CD4-positive, alpha-beta T cell treated with Interleukin-17A for 4 hours (primary cell): Measurements from ENCODE around the gene METTL5.
"Not testable (repeated sequence)": the region's sequence is repeated elsewhere in the genome, so short reads cannot be mapped to it uniquely, and the experiment has no call there.

Experiments used
- DNase-seq: peaks from one replicate; pipeline ENCODE4 v3.0.0-alpha.2; 2020; ENCODE audit warnings: mixed read lengths

Gene METTL5

DNA sequence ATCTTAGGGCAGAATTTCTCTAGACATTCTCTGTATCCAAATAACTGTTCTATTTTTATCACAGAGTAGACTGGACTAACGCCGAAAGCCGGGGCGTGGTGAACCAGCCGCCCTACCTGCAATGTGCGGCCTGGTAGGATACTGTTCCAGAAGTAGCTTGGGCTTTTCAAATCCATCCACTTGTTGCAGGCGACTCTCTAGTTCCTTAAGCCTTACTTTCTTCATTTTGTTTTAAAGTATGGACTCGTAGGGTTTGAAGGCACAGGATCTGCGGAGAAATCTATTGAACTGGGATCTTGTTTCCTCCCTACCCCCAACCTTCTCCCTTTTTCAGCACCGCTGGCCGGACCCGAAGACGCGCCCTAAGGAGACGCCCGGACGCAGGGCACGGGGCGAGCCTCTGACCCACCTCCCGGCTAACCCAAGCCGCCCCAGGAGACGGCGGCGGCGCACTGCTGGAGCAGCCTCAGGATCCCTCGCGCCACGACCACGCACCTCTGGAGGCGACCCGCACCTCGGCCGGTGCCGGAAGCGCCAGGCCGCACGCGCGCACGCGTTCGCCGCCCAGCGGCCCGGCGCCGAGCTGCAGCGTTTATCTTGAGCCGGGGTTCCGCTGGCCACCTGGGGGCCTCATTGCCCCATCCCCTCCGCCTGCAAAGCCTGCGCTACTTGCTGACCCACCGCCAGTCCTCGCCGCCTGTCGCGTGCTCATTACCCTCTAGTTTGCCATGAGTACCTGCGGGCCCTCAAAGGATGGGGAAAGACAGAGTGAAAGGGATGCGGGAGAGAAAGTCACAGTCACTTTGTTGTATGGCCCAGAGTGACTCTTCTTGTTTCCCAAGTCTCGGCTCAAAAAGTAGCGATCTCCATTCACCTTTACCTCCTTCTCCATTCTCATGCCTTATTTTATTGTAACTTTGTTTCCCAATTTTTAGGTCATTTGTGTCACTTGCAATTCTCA lies at the start of gene METTL5:
Gene METTL5 (minus strand): TSS at position 533 of the 961 bp plus-strand sequence. CDS start 308 bp downstream, at position 225.
- DNase-seq, result peak; percentile 81

DNA sequence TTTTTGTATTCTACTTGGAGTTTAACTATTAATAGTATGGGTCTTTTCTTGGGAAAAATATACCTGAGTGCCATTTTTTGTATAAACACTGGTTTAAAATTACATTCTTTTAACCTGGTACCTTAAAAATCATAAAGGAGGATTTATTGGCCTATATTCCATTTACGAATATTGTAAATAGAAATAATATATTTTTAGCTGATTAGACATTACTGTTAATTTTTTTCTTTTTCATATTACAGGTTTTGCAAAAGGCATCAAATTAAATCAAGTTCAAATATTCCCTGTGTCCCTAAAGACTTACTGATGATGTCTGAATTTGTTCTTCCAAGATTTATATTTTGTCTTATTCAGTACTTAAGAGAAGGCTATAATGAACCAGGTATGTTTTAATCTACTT lies 47.3 kb upstream of the METTL5 start:
- DNase-seq, result no peak

DNA sequence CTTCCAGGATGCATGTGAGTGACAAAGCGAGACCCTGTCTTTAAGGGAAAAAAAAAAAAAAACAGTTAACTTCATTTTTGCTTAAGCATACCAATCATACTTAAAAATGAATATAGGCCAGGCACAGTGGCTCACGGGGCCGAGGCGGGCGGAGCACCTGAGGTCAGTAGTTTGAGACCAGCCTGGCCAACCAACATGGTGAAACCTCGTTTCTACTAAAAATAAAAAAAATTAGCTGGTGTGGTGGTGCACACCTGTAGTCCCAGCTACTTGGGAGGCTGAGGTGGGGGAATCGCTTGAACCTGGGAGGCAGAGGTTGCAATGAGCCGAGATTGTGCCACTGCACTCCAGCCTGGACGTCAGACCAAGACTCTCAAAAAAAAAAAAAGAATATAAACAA lies 46.7 kb upstream of the METTL5 start:
- DNase-seq, result not testable (repeated sequence)

DNA sequence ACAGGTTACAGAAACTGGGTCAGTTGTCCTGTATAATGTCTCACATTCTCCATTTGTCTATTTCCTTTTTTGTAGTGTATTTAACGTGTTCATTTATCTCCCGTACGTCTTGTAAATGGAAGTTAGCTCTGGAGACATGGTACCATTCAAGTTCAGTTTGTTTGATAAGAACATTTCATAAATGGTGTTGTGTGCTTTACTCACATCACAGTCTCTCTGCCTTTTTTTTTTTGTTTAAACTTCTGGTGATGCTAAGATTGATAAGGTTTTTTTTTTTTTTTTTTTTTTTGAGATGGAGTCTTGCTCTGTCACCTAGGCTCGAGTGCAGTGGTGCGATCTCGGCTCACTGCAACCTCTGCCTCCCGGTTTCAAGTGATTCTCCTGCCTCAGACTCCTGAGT lies 44.2 kb upstream of the METTL5 start:
- DNase-seq, result no peak

DNA sequence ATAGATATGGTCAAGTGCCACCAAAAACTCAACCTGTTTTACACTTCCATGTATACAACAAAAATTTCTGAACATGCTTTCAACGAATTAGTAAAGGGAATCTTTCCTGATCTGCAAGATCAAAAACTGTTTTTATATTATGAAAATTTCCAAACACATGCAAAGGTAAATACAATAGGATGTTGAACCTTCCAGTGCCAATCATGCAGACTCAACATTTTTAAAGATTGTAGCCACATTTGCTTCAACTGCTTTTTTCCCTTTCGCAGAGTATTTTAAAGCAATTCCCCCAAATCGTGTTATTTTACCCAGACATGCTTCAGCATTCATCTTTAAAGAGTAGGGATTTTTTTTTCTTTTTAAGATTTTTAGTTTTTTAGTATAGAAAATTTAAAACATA lies 42.9 kb upstream of the METTL5 start:
- DNase-seq, result no peak

DNA sequence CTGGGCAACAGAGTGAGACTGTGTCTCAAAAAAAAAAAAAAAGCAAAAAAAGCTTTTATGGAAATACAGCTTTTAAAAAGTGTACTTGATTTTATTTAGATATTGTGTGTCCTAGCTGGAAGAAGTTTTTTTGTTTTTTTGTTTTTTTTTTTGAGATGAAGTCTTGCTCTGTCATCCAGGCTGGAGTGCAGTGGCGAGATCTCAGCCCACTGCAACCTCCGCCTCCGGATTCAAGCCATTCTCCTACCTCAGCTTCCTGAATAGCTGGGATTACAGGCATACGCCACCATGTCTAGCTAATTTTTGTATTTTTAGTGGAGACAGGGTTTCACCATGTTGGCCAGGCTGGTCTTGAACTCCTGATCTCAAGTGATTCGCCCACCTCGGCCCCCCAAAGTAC lies 41.5 kb upstream of the METTL5 start:
- not testable (repeated sequence) for DNase-seq

DNA sequence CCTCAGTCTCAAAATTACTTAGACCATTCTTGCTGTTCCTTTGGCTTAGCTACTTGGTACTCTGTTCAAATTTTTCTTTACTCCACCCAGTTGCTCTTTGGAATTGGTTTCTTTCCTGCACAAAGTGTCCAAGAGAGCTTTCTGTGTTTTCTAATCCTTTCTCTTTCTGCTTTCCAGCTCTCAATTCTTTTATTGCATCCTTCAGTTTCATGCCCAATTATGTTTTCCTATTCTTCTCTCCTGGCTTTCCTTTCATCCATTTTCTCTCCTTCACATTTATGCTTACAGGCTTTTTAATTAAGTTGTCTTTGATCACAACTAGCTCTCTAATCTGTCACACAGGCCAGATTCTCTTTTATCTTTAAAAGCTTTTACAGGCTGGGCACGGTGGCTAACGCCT lies 40.8 kb upstream of the METTL5 start:
- no peak for DNase-seq

DNA sequence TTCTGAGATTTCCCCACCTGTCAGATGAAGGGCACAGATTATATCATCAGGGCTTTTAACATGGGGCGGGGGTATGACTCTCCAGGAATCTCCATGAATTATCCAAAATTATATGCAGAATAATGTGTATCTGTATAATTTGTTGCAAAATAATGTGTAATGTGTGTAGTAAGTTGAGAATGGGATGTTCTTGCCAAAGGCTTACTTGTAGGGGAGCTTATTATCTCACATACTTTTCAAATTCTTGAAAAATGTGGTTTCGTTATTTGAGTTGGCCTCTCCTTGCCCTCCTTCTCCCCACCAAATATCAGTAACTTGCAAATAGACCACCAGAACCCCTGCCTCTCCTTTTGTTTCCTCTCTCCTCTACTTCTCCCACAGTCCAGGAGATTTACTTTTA lies 38.1 kb upstream of the METTL5 start:
- no peak for DNase-seq

DNA sequence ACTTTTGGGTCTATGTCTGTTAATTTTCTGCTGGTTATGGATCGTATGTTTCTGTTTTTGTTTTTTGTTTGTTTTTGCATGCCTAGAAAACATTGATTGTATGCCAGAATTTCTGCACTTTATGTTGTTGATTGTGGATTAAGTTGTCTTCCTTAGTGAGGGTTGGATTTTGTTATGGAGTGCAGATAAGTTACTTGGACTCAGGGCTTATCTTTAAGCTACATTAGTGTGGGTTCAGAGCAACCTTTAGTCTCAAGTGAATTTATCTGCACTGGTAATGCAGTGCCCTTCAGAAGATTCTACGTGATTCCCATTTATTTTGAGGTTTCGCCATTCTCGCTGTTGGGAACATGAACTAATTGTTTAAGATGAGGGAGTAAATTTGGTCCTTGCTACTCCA lies 35.4 kb upstream of the METTL5 start:
- no peak for DNase-seq

DNA sequence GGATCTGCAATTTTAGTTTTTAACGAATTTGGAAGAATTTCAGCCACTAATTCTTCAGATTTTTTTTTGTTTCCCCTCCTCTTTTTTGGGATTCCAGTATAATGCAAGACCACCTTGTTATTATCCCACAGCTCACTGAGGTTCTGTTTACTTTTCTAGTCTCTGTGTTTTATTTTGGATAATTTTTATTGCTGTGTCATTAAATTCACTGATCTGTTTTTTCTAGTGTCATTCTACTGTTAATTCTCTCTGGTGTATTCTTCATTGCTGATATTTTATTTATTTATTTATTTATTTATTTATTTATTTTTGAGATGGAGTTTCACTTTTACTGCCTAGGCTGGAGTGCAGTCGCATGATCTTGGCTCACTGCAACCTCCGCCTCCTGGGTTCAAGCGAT lies 34.7 kb upstream of the METTL5 start:
- DNase-seq, result no peak

DNA sequence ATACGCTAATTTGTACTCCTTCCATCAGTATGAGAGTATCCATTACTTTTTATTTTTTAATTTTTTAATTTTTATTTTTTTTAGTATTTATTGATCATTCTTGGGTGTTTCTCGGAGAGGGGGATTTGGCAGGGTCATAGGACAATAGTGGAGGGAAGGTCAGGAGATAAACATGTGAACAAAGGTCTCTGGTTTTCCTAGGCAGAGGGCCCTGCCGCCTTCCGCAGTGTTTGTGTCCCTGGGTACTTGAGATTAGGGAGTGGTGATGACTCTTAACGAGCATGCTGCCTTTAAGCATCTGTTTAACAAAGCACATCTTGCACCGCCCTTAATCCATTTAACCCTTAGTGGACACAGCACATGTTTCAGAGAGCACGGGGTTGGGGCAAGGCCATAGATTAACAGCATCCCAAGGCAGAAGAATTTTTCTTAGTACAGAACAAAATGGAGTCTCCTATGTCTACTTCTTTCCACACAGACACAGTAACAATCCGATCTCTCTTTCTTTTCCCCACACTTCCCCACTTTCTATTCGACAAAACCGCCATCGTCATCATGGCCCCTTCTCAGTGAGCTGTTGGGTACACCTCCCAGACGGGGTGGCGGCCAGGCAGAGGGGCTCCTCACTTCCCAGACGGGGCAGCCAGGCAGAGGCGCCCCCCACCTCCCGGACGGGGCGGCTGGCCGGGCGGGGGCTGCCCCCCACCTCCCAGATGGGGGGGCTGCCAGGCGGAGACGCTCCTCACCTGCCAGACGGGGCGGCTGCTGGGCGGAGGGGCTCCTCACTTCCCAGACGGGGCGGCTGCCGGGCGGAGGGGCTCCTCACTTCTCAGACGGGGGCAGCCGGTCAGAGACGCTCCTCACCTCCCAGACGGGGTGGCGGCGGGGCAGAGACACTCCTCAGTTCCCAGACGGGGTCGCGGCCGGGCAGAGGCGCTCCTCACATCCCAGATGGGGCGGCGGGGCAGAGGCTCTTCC lies 30.9 kb upstream of the METTL5 start:
- not testable (repeated sequence) for DNase-seq

DNA sequence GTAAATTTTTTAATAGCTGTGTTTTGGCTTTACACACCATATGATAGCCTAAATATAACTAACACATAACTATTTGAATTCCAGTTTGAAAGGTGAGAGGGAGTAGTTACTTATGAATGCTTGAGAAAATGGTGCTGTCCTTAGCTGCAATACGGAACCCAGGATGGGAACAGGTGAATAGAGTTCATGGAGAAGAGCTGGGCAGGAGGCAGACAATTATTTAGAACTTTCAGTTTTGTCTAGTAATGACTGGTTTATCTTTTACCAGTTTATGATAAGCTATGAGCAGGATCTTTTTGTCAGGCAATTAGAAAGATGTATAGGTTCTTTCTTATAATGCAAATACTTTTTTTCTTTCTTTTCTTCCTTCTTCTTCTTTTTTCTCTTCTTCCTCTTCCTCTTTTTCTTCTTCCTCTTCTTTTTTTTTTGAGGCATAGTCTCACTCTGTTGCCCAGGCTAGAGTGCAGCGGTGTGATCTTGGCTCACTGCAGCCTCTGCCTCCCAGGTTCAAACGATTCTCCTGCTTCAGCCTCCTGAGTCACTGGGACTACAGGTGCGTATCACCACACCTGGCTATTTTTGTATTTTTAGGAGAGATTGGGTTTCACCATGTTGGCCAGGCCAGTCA lies 28.4 kb upstream of the METTL5 start:
- DNase-seq, result no peak

DNA sequence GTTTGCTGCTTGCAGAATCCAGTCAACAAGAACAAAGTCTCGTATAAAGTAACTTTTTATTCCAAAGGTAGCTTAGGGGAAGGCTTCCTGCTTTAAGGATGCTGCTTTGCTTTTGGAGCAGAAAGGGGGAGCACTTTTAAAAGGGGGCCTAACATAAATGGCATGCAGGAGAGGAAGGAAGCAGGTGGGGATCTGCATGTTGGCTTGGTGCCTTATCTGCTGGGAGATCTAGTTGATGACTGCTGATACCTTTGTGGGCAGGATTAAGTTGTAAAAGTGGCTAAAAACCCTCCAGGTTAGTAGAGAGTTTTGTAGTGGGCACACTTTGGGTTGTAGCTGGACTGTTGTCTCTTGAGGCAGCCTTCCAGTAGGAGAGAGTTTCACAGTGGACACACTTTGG lies 25.0 kb upstream of the METTL5 start:
- no peak for DNase-seq

DNA sequence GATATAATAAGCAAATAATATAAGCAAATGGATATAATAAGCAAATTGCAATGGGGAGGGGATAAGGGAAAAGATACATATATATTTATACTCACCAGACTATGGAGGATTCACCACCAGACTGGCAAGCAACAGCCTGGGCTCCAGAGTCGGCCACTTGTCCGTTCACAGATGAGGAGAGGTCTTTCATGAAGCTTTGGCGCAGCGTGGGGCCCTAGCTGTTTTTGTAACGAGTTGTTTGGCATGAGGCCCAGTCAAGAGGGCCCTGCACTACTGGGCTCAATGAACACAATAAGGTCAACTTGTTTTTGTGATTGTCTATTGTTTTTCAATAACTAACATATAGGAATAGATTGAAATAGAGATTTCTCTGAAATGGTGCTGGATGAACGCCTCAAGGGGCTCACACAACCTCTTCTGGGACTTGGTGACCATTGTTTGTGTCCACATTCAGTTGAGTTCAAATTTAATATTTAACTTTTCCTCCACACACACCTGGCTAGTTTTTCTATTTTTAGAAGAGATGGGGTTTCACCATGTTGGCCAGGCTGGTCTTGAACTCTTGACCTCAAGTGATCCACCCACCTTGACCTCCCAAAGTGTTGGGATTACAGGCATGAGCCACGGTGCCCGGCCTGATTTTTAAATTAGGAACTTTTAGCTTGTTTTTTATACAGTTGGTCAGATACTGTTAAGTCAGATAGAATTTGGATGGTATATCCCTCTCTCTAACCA lies 24.4 kb upstream of the METTL5 start:
- DNase-seq, result not testable (repeated sequence)

DNA sequence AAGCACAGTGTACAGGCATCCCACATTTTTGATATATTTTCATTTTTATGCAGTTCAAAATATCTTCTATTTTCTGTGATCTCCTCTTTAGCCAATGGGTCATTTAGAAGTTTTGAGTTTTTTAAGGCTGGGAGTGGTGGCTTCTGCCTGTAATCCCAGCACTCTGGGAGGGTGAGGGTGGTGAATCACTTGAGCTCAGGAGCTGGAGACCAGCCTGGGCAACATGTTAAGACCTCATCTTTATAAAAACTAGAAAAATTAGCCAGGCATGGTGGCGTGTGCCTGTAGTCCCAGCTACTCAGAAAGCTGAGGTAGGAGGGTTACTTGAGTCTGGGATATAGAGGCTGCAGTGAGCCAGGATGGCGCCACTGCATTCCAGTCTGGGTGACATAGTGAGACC lies 20.3 kb upstream of the METTL5 start:
- DNase-seq, result no peak

DNA sequence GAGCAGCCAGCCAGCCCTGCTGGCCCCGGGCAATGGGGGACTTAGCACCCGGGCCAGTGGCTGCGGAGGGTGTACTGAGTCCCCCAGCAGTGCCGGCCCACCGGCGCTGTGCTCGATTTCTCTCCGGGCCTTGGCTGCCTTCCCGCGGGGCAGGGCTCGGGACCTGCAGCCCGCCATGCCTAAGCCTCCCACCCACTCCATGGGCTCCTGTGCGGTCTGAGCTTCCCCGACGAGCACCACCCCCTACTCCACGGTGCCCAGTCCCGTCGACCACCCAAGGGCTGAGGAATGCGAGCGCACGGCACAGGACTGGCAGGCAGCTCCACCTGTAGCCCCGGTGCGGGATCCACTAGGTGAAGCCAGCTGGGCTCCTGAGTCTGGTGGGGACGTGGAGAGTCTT lies 16.9 kb upstream of the METTL5 start:
- DNase-seq, result not testable (repeated sequence)

DNA sequence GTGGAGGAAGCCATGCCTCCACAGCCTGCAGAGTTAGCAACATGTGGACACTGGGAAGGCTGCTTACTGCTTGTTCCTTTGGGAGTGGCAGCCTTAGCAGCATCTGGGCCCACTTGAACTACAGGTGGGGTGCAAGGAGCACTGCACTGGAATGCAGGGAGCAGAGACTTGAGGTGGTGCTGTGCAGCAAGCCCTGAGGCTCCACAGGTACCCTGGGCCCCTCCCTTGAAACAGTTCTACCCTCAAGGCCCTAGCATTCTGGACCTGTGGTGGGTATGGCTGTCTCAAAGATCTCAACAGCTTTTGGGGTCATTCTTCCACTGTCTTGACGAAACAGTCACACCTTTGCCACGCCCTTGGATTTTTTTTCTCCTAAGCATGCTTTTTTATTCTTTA lies 16.0 kb upstream of the METTL5 start:
- DNase-seq, result no peak

DNA sequence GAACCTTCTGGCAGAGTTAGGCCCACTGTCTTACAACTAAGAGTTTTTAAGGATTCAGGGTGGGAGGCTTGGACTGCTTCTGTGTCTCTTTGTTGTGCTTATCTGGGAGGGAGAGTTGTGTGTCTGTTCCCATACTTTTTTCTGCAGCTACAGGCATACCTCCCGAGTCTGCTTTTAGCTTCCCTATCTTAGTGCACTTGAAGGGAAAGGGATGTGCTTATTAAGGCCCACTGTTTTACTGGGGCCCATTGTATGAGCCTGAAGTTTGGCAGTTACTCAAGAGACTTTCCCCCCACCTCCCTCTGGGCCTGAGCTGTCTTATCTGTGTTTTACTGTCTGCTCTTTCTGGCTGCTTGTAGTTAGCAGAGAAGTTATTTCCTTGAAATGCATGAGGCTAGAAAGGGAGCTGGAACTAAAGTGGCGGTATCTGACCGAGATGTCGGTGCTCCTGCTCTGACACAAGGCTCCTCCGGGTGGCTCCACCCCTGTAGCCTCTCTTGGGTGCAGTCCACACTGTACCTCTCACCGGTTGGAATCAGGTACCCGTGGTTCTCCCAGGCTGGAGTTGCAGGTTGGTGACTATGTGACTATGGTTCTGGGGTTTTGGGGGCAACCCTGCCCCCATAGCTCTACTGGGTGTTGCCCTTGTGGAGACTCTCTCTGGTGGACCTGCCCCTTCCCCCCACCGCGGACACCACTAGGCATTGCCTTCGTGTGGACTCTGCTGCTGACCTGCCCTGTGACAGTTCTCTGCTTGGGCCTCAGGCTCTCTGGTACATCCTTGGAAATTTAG lies 15.4 kb upstream of the METTL5 start:
- DNase-seq, result no peak

DNA sequence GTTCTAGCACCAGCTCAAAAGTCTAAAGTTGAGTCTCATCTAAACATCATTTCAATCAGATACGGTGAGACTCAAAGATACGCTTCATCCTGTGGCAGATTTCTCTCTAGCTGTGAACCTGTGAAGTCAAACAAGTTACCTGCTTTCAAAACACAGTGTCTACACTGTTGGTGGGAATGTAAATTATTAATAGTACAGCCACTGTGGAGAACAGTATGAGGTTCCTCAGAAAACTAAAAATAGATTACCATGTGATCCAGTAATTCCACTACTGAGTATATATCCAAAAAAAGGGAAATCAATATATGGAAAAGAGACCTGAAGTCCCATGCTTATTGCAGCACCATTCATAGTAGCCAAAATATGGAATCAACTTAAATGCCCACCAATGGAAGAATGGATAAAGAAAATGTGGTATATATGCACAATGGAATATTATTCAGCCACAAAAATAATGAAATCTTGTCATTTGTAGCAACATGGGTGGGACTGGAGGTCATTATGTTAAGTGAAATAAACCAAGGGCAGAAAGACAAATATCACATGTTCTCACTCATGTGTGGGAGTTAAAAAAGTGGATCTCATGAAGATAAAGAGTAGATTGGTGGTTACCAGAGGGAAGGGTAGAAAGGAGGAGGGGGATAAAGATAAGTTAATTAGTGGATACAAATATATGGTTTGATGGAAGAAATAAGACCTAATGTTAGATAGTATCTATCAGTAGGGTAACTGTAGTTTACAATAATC lies 14.2 kb upstream of the METTL5 start:
- no peak for DNase-seq

DNA sequence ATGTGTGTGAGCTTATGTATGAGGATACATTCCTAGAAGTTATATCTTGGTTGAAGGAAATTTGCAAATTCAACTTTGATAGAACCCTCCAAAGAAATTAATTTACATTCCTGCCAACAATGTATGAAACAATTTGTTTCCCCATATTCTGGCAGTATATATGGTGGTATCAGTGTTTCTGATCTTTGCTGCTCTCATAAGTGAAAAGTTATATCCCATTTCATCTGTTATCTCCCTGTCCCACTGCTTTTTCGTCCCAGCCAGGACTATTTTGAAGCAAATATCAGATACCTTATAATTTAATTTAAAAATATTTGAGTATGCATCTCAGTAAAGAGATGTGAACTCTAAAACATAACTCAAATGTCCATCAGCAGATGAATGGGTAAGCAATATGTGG lies 9.7 kb upstream of the METTL5 start:
- no peak for DNase-seq
